Left forelimb (tissue), 1 donor: ENCODE data around the gene RND3.

Source experiments
- DNase-seq: peaks from one replicate; pipeline ENCODE4 v3.0.0-alpha.2; 2018; ENCODE audit warnings: low spot score

The RND3 gene

GRCh38 chr2:150441784-150442183 is 45.7 kb downstream of the RND3 start:
- no peak for DNase-seq

GRCh38 chr2:150441226-150441625 is 46.2 kb downstream of the RND3 start:
- DNase-seq: no peak

GRCh38 chr2:150438654-150439053 is 48.8 kb downstream of the RND3 start:
- no peak for DNase-seq

GRCh38 chr2:150438041-150438440 is 49.4 kb downstream of the RND3 start:
- no peak for DNase-seq

- DNase-seq: no peak
These were observed 55.2 kb downstream of the RND3 start for GRCh38 chr2:150432312-150432625.

- DNase-seq: no peak
These were observed 55.7 kb downstream of the RND3 start for GRCh38 chr2:150431561-150432311.

GRCh38 chr2:150429384-150429961 is 58.0 kb downstream of the RND3 start:
- no peak for DNase-seq

GRCh38 chr2:150428641-150429040 is 58.8 kb downstream of the RND3 start:
- DNase-seq: no peak

GRCh38 chr2:150427298-150427697 is 60.2 kb downstream of the RND3 start:
- DNase-seq: no peak

GRCh38 chr2:150426724-150427123 is 60.7 kb downstream of the RND3 start:
- no peak for DNase-seq

- no peak for DNase-seq
These were observed 61.2 kb downstream of the RND3 start for GRCh38 chr2:150426315-150426714.

- no peak for DNase-seq
These were observed 62.1 kb downstream of the RND3 start for GRCh38 chr2:150425121-150425955.

- DNase-seq: no peak
These were observed 63.1 kb downstream of the RND3 start for GRCh38 chr2:150424406-150424805.

- no peak for DNase-seq
These were observed 66.3 kb downstream of the RND3 start for GRCh38 chr2:150421126-150421651.

GRCh38 chr2:150418916-150419315 is 68.6 kb downstream of the RND3 start:
- no peak for DNase-seq
